ENCODE results near the gene ART5.
"Not testable (repeated sequence)": the region's sequence is repeated elsewhere in the genome, so short reads cannot be mapped to it uniquely, and the experiment has no call there.

The ART5 gene

DNA sequence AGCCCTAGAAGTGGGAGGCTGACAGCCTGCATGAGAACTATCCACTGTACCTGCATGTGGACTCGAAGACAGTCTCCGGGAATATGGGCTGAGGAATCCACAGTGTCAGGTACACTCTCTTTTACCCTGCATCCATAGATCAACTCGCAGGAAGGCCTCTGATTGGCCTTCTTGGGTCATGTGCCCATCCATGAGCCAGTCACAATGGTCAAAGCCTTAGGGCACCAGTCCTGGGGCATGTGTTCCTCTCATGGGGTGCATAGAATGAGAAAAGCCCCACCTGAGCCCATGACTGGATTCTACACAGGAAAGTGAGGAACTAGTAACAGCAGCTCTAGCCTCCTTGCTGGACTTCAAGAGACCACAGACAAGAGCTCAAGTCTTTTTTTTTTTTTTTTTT, 13.8 kb upstream of the ART5 start:
- DNase-seq = no peak

DNA sequence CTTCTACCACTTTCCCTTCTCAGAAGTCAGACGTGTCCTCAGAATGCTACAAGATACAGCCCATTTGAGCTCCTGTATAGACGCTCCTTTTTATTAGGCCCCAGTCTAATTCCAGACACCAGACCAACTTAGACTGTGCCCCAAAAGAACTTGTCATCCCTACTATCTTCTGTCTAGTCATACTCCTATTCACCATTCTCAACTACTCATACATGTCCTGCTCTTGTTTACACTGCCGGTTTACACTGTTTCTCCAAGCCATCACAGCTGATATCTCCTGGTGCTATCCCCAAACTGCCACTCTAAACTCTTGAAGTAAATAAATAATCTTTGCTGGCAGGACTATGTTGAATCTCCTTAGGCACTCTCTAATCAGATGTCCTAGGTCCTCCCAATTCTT, 10.7 kb upstream of the ART5 start:
- not testable (repeated sequence) for DNase-seq

DNA sequence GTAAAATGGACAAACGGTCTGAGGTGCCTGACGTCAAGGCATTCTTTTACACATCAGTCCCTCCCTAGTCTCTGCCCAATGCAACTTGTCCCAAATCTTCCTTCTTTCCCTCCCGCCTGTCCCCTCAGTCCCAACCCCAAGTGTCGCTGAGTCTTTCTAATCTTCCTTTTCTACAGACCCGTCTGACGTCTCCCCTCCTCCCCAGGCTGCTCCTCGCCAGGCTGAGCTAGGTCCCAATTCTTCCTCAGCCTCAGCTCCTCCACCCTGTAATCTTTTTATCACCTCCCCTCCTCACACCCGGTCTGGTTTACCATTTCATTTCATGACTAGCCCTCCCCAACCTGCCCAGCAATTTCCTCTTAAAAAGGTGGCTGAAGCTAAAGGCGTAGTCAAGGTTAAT, 7.6 kb upstream of the ART5 start:
- DNase-seq = not testable (repeated sequence)

DNA sequence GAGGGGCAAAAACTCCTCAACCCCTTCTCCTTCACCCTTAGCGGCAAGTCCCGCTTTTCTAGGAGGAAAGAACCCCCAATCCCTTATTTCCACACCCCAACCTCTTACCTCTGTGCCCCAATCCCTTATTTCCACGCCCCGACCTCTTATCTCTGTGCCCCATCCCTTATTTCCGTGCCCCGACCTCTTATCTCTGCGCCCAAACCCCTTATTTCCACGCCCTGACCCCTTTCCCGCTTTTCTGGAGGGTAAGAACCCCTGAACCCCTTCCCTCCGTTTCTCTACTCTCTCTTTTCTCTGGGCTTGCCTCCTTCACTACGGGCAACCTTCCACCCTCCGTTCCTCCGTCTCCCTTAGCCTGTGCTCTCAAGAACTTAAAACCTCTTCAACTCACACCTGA, 7.1 kb upstream of the ART5 start:
- DNase-seq = not testable (repeated sequence)

DNA sequence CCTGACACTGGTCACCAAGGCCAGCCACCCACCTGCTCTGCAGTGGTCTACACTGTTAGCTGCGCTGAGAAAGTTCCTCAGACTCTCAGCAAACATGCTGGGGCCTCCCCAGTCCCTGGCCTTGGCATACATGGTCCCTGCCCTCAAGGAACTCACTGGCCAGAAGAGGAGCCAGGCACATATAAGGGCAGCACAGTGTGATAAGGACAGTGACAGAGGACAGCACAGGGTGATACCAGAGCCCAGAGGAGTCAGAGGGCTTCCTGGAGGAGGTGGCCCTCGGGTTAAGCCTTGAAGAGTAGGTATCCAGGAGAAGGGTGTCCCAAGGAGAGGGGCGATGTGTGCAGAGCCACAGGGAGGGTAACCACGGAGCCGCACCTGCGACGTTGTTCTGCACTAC, 3.8 kb upstream of the ART5 start:
- DNase-seq = no peak

DNA sequence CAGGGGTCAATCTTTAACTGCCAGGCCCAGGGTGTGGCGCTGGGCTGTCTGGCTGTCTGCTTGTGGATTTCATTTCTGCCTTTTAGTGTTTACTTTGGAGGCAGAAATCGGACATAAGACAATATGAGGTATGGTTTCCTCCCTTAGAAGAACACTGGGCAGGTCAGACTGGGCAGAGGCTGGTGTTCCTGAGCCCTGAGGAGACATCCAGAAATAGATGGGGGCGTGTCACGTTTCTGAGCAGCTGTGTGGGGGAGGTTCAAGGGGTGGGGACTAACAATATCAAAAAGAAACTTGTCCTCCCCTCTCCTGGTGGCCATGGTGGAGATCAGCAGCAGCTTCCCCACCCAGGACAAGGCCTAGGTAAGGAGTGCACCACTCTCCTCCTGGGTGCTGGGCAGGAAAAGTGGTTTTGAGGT, 3.0 kb upstream of the ART5 start, which contains the start of gene ART1:
Gene ART1, plus strand, starts transcription at position 312 of the 419 bp plus-strand sequence. CDS start 14,086 bp downstream, outside the sequence.
- no peak for DNase-seq

DNA sequence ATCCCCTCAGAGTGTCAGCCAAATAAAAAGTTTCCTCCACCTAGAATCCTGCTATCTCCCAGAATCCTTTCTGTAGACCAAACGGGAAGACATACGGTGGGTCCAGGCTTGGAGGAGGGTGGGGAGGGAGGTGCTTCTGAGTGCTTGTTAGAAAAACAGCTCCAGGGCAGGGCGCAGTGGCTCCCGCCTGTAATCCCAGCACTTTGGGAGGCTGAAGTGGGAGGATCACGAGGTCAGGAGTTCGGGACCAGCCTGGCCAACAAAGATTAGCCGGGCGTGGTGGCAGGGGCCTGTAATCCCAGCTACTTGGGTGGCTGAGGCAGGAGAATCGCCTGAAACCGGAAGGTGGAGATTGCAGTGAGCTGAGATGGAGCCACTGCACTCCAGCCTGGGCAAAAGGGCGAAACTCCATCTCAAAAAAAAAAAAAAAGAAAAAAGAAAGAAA, 1.3 kb upstream of the ART5 start:
- not testable (repeated sequence) for DNase-seq

DNA sequence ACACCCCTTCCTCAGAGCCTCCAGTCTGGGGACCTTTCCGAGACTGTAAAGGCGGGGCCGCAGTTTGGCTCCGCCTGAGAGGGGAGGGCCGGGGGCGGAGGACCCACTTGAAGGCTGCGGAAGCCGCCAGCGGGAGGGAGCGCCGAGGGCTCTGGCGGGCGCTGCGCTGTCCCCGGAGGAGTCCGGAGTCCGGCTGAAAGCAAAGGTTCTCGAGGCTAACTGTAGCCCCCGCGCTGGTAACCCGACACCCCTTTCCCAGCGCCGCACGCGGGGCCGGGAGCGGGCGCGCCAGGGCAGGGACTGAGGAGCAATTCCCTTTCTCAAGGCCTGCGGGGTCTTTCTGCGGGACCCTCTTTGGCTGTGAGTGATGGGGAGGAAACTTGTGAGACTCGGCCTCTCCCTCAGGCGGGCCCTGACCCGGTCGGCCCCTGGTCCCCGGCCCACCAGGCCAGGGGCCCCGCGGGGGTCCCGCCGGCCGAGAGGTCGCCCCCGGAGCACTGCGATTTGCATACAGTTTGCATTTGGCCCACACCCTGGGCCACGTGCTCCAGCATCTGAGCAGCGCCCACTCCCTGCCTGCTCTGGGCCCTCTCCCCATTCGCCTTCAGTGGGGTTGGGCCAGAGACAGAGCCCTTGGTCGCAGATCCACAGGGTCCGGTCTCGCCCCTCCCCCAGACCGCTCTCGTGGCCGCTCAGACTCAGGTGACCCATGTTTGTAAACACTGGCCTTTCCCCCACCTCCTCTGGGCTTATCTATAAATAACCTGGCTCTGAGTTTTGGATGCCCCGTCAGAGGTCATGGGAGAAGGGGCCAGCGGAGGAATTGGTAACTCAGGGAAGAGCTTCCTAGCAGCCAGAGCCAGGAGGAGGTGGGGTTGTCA, 519 bp upstream of the ART5 start:
- DNase-seq = no peak

DNA sequence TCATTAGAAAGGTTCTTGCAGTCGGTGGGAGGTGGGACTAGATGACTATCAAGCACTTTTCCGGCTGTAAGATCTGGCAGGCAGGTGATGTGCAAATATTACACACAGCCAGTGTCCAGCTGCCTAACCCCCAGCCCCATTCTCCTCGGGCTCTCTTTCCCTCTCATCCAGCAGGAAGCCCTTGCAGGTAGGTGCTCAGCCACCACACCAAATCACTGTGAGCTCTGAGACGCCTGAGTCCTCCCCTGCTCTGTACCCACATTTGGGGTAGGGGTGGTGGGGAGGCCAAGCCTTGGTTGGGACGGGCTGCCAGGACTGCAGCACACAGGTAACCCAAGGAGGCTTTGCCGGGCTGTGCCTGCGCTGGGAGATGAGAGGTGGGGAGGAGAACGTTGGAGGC, 601 bp downstream of the ART5 start:
- no peak for DNase-seq

DNA sequence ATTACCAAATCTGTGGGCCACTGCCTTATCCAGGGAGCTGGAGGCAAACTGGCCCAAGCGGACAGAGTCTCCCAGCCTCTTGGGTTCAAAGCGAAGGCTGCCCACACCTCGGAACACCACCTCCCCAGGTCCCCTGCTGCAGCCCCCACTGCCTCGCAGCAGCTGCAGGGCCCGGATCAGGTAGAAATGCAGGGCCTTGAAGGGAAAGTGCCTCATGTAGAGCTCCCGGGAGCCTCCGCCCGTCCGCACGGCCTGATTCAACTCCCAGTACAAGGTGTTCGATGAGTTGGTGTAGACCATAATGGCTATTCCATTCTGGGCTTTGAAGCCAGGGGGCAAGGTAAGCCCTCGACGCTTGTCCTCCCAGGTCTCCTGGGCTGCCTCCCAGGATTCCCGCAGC, 2.0 kb downstream of the ART5 start:
- DNase-seq = no peak

DNA sequence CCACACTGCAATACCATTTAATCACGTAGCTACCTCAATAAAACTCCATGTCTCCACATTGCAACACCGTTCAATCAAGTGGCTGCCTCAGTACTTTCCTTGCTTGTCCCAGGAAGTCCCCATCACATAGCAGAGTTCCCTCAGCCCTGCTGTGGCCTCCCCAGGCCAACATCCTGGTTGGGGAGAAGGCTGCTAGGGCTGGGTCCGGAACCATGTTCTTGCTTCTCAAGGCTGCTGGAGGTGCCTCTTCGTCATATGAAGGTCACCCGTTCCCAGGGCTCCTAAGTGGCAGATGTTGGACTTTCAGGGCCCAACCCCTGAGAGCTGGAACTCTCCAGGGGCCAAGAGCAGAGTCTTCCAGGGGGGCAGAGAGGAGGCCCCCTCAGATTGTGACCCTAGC, 3.3 kb downstream of the ART5 start:
- DNase-seq = no peak

DNA sequence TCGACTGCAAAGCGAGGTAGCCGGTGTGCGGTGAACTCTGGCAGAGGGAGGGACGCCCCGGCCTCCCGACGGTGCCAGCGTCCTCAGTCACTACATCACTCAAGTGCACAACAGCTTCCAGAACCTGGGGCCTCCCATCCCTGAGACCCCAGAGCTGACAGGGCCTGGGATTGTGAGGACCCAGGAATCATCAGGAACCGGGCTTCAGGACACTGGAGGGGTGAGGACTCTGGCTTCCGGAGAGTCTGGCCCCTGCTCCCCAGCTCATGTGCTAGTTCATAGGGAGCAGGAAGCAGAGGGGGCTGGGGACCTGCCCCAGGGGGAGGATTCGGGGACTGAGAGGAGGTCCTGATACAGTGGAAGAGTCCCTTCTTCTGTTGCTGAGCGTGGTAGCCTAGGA, 4.6 kb downstream of the ART5 start:
- DNase-seq = no peak

DNA sequence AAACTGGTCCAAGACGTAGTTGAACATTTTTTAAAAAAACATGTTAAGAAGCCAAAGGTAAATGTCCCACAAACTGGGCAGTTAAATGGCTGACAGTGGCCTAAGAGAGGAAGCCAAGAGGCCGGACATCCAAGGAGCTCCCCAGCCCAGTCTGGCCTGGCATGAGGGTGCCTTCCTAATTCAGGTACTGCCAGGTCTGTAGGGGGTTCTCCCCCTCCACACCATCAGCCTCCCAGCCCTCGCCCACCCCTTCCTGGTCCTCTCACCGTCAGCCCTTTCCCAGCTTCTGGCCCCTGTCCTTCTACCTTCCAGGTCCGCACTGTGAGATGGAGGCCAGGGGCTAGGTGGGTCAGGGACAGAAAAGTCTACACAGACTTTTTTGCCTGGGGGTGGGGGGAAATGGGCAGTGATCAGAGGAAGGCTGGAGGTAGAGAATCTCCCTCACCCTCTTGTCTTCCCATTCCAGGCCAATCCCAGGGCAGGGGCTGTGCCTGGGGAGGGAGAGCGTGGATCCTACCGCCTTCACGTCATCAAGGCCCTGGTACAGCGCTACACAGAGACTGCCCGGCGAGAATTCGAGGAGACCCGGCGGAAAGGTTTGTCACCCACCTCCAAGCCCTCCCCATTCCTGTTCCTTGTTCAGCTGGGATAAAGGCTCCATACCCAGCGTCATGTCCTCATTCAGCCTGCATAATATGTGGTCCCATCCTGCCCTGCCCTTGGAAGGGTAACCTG, 6.0 kb downstream of the ART5 start:
- DNase-seq = no peak

DNA sequence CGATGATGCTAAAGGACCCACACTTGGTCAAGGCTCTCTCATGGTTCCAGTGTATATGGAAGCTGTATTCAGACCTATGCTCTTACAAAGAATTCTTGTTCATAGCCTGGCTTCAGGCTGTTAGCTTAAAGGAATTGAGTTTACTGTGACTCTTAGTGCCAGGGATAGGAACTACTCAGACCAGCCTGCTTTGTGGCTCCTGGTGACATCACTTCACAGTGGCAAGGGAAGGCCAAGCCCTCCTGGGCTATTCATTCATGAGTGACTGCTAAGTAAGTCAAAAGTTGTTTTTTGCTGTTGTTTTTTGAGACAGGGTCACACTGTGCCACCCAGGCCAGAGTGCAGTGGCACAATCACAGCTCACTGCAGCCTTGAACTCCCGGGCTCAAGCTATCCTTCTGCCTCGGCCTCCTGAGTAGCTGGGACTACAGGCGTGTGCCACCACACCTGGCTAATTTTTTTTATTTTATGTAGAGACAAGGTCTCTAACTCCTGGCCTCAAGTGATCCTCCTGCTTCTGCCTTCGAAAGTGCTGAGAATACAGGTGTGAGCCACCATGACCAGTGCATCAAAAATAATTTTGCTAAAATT, 9.6 kb downstream of the ART5 start:
- no peak for DNase-seq

DNA sequence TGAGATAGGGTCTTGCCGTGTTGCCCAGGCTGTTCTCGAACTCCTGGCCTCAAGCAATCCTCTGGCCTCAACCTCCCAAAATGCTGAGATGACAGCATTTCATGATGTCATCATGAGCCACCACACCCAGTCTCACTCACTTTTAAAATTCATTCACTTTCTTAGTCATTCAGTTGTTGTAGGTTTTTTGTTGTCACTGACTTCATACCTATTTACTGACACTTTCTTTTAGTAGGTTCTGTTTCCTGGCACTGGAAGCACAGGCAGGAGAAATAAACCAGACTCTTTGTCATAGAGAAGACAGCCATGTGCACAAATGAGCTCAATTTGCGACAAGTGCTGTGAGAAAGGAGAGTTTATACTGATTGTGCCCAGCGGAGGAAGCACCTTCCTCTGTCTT, 10.5 kb downstream of the ART5 start:
- DNase-seq = no peak

DNA sequence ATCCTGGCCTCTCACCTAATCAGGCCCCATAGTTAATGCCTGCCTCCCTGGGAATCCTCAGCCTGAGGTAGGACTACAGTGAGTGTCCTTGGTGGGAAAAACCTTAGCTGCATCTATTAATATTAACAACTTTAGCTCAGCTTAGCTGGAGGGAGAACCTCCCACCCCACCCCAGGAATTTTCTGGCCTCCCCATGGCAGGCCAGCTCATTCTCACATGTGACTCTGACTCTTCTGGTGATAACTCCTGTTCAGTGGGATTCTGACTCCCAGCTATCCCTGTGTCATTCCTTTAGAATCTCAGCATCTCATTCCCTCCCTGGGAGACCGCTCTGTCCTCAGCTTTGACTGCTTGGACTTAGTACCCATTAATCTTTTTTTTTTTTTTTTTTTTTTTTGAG, 14.5 kb downstream of the ART5 start:
- no peak for DNase-seq

DNA sequence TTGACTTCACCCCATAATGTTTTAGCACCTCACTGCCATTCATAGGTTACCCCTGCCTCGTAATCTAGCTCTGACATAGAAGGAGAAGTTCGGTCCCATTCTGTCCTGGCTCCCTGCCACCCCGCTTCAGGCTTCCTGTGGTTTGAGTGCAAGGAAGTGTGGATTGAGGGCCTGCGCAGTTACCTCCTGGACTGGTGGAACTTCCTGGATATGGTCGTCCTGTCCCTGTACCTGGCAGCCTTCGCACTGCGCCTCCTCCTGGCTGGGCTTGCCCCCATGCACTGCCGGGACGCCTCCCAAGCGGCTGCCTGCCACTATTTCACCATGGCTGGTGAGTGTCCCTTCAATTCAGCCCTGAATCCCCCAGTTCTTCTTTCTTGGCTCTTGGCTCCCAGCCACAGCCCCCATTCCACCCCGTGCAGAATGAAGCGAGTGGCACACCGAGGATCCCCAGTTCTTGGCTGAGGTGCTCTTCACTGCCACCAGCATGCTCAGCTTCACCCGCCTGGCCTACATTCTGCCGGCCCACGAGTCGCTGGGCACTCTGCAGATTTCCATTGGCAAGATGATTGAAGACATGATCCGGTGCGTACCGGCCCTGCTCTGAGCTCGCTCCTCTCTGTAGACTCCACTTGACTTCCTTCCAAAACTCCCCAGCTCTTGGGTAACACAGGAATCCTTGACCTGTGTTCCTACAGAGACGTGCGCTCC, 15.4 kb downstream of the ART5 start:
- no peak for DNase-seq

DNA sequence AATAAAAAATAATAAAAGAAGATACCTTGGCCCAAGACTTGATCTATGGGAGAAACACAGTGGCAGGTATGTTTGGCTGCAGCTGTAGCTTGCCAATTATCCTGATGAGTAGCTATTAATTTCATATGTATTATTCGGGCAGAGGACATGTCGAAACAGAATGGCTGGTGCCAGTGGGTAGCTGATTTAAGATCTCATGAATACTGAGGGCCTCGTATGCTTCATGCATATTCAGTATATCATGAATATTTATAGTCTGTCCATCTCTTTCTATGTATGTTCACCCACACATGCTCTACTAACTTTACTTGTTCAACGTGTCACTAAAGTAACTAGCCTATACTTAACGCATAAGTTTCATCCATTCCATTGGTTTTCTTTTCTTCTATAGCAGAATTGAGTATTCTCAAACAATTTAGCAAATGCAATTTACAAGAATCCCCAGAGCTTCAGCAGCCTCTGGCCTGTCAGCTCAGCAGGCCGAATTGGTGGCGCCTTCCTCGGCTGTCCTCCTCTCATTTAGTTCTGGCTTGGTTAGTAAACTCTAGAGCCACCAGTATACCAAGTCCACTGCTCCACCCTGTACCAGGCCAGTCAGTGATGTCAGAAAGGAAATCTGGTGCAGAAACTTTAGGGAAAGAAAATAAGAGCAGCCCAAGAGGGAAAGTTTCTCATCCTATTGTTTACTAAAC, 17.9 kb downstream of the ART5 start:
- DNase-seq = no peak

DNA sequence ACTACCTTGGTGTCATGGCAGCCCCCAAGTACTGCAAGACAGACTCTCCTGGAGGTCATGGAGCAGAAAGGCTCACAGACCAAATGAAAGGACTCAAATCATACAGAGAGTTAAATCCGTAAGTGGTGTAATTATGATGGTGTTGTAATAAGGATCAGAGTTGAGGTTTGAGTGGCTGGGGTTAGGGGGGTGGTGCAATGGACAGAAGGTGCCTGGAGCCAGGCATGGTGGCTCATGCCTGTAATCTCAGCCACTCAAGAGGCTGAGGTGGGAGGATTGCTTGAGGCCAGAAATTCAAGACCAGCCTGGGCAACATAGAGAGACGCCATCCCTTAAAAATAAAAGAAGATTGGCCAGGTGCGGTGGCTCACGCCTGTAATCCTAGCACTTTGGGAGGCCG, 18.7 kb downstream of the ART5 start:
- no peak for DNase-seq

DNA sequence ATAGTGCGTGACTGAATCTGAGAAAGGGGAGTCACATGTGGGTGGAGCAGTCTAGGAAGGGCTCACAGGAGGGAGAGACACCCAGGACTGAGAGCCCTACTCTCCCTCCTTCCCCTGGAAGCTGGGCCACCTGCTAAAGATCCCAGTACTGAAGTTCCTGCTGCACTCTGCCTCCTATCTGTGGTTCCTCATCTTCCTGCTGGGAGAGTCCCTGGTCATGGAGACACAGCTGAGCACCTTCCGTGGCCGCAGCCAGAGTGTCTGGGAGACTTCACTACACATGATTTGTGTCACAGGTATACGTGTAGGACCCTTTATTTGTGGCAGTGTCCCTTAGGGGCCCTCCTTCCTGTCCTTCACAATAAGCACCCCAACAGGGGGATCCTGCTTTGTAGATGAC, 19.3 kb downstream of the ART5 start:
- DNase-seq = no peak

DNA sequence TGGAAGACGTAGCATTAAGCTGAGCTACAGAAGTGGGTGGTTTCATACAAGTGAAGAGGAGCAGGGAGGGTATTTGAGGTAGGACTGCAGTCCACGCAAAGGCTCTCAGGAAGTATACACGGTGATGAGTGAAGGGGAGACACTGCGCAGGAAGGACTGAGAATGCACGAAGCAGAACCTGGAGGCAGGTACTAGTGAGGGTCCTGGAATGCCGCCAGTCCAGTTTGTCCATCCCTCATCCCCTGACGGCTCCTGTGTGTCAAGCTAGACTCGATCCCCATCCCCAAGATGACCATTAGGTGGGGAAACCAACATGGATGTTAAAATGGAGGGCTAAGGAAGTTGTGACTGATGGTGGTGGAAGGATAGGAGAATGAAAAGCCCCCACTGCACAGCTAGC, 23.8 kb downstream of the ART5 start:
- DNase-seq = no peak

DNA sequence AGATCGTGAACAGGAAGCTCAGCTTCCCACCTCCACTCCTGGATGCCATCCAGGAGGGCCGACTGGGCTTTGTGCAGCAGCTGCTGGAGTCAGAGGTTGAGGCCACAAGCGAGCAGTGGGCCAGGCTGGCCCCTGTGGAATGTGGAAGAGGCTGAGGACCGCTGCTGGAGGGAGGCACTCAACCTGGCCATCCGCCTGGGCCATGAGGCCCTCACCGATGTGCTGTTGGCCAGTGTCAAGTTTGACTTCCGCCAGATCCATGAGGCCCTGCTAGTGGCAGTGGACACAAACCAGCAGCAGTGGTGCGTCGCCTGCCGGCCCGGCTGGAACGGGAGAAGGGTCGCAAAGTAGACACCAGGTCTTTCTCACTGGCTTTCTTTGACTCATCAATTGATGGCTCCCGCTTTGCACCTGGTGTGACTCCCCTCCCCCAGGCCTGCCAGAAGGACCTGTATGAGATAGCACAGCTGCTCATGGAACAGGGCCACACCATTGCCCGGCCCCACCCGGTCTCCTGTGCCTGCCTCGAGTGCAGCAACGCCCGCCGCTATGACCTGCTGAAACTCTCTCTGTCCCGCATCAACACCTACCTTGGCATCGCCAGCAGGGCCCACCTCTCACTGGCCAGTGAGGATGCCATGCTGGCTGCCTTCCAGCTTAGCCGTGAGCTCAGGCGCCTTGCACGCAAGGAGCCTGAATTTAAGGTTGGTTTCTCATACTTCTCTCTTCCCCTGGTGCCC, 24.9 kb downstream of the ART5 start:
- no peak for DNase-seq
